Kidney epithelial cell (primary cell): ENCODE results near the gene MARK3. TPM values are rescaled to one million over a fixed set of nuclear protein-coding genes. Genes with fewer than 3 reads are reported as not detected.

Source experiments
- DNase-seq: peaks from one replicate; pipeline ENCODE4 v3.0.0-alpha.2; 2010; ENCODE audit warnings: low read depth
- H3K27me3 ChIP-seq: 2 replicates; pipeline ENCODE4 v1.6.0; 2011; ENCODE audit warnings: low read length; ENCODE audit not compliant: control insufficient read depth, insufficient read depth
- H3K36me3 ChIP-seq: 2 replicates; pipeline ENCODE4 v1.5.1; 2011; ENCODE audit warnings: low read length; ENCODE audit not compliant: control insufficient read depth, insufficient read depth
- H3K4me3 ChIP-seq: 2 replicates; pipeline ENCODE4 v1.5.1; 2011; ENCODE audit warnings: low read depth, mild to moderate bottlenecking, control low read depth, low read length
- CTCF ChIP-seq: IDR thresholded peaks from 2 replicates; pipeline ENCODE4 v1.5.1; 2011; ENCODE audit warnings: mild to moderate bottlenecking, moderate library complexity, low read length, control low read depth, inconsistent platforms; ENCODE audit not compliant: insufficient read depth, poor library complexity, severe bottlenecking
- total RNA-seq: library from RNA; depleted of rRNA; stranded (reverse); fragments of >200 nt; gene quantifications from 2 replicates; pipeline ENCODE4 v1.2.3, GENCODE V29; 2015

The MARK3 gene
- 64.4 and 74.1 TPM in 2 replicates for total RNA-seq

GRCh38 chr14:103385152-103385928, at the start of gene MARK3:
Gene MARK3, plus strand, starts transcription at chr14:103385415. Its CDS starts 615 bp downstream, at chr14:103386030.
- H3K36me3 ChIP-seq = no peaks in the 10 kb centered on the region
- DNase-seq = peak; percentile 86
- no peaks in the 10 kb centered on the region for H3K27me3 ChIP-seq
- H3K4me3 ChIP-seq = peak within 1 kb of the TSS; percentile 87
- no peak for TF ChIP-seq CTCF

DNA sequence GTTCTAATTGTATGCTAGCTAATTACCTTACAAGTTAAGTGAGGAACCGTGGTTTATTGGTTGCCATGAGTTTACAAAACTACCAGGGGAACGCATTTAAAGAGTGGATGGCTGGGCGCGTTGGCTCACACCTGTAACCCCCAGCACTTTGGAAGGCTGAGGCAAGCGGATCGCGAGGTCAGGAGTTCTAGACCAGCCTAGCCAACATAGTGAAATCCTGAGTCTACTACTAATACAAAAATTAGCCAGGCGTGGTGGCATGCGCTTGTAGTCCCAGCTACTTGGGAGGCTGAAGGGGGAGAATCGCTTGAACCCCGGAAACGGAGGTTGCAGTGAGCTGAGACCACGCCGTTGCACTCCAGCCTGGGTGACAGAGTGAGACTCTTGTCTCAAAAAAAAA, 49.0 kb upstream of the MARK3 start:
- DNase-seq = no peak
- Histone ChIP-seq H3K36me3 (peaks cover 3% of the 10 kb centered on the region), H3K4me3 (no peak overlapping the region), H3K27me3 (no peaks in the 10 kb centered on the region)
- no peak for TF ChIP-seq CTCF

DNA sequence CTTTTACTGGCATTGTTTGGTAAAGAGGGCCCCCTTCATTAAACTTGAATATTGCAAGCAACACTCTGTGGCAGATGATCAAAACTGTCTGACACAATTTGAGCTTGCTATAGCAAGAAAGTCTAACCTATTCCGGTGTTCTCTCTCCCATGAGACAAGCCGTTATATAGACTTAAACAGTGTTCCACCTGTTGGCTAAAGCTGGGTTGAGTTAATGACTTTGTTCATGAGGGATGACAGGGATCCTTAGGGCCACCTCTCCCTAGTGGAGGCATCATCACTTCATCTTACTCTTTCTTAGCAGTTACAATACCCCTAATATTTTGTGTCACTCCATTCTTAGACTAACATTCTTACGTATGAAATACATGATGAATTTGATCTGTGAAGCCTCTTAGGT, 47.4 kb upstream of the MARK3 start:
- H3K36me3 ChIP-seq = peaks cover 4% of the 10 kb centered on the region
- DNase-seq = no peak
- H3K27me3 ChIP-seq = no peaks in the 10 kb centered on the region
- H3K4me3 ChIP-seq = no peak overlapping the region
- TF ChIP-seq CTCF = no peak

DNA sequence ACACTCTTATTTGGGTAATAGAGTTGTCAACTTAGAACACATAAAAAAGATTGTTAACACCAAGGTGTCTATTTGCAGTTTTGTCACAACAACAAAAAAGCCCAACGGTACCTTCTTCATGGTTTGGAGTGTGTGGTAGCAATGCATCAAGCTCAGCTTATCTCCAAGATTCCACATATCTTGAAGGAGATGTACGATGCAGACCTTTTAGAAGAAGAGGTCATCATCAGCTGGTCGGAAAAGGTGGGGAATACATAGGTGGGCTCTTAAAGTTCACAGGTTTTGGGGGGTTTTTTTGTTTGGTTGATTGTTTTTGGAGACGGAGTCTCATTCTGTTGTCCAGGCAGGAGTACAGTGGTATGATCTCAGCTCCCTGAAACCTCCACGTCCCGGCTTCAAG, 45.7 kb upstream of the MARK3 start:
- peaks cover 5% of the 10 kb centered on the region for H3K36me3 ChIP-seq
- no peak overlapping the region for H3K4me3 ChIP-seq
- no peak for TF ChIP-seq CTCF
- no peak for DNase-seq
- no peaks in the 10 kb centered on the region for H3K27me3 ChIP-seq

GRCh38 chr14:103340480-103341212, 44.6 kb upstream of the MARK3 start:
- H3K4me3 ChIP-seq = no peak overlapping the region
- TF ChIP-seq CTCF = no peak
- H3K36me3 ChIP-seq = peaks cover 3% of the 10 kb centered on the region
- no peak for DNase-seq
- H3K27me3 ChIP-seq = no peaks in the 10 kb centered on the region
